Measurements from ENCODE around the gene WASF3.
A peak's percentile ranks its signal among the peaks of the same experiment; 100 is the strongest.

The WASF3 gene

DNA sequence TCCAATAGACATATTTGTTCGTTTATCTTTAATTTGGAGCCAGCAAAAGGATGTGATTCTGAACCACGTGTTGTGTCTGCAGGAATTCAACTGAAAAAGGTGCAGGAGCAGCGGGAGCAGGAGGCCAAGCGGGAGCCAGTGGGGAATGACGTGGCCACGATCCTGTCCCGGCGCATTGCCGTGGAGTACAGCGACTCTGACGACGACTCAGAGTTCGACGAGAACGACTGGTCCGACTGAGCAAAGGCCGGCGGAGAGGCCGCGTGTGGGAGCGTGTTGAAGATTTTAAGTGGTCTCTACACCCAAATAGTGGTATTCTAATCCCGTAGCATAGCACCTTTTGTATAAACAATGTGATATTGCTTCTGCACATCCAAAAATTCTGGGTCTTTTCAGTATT is 128.1 kb downstream of the WASF3 start:
- DNase-seq (ENCODE audit: low read depth in 1 of 2, low spot score in 1 of 2) = no peak
- no peak for TF ChIP-seq JUND (IDR thresholded peaks at IDR 0.05; ENCODE audit: low read depth)
- in situ Hi-C loops (cut with HindIII; ENCODE audit: low pct_unique_long_range_greater_than_20kb, low sequenced_read_pairs) = no loop called here

DNA sequence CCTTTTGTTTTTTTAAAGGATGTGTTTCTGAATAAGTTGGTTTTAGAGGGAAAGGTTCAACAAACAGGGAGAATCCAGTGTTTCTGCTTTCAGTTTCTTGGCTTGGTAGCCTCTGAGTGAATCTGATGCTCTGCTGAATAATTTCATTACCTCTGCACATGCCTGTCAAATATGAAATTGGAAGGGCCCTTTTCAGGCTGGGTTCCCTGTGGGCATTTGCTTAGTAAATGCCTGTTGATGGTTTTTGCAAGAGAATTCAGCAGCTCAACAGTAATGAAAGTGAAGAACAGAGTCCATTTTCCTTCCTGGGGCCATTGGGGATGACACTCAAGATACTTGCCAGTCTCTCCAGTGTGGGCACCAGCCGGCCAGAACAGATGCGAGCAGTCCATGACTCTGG is 128.8 kb downstream of the WASF3 start:
- no peak for DNase-seq (ENCODE audit: low read depth in 1 of 2, low spot score in 1 of 2)
- no peak for TF ChIP-seq JUND (IDR thresholded peaks at IDR 0.05; ENCODE audit: low read depth)
- in situ Hi-C loops (cut with HindIII; ENCODE audit: low pct_unique_long_range_greater_than_20kb, low sequenced_read_pairs) = no loop called here

DNA sequence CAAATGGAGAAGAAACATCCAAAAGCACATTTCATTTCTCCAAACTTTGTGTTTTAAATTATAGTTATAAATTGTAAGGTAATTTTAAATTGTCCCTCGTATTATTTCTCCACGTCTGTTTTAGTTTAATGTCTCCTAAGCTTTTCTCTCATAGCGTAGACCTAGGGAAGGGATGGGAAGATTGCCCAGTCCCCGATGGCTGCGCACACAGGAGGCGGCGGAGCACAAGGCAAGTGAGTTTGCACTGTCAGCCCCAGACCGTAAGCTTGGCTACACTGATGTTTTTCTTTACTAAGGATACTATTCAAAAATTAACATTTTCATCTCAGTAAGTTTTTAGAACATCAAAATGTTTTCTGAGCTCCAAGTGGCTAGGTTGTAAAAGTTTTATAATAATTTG is 130.8 kb downstream of the WASF3 start:
- DNase-seq (ENCODE audit: low read depth in 1 of 2, low spot score in 1 of 2) = no peak
- in situ Hi-C loops (cut with HindIII; ENCODE audit: low pct_unique_long_range_greater_than_20kb, low sequenced_read_pairs) = no loop called here
- TF ChIP-seq JUND (IDR thresholded peaks at IDR 0.05; ENCODE audit: low read depth) = no peak

GRCh38 chr13:26688980-26689379 is 131.5 kb downstream of the WASF3 start:
- no peak for TF ChIP-seq JUND (IDR thresholded peaks at IDR 0.05; ENCODE audit: low read depth)
- no peak for DNase-seq (ENCODE audit: low read depth in 1 of 2, low spot score in 1 of 2)
- in situ Hi-C loops (cut with HindIII; ENCODE audit: low pct_unique_long_range_greater_than_20kb, low sequenced_read_pairs) = no loop called here

GRCh38 chr13:26693749-26694463 is 136.4 kb downstream of the WASF3 start:
- no peak for DNase-seq (ENCODE audit: low read depth in 1 of 2, low spot score in 1 of 2)
- in situ Hi-C loops (cut with HindIII; ENCODE audit: low pct_unique_long_range_greater_than_20kb, low sequenced_read_pairs) = no loop called here
- TF ChIP-seq JUND (IDR thresholded peaks at IDR 0.05; ENCODE audit: low read depth) = no peak

DNA sequence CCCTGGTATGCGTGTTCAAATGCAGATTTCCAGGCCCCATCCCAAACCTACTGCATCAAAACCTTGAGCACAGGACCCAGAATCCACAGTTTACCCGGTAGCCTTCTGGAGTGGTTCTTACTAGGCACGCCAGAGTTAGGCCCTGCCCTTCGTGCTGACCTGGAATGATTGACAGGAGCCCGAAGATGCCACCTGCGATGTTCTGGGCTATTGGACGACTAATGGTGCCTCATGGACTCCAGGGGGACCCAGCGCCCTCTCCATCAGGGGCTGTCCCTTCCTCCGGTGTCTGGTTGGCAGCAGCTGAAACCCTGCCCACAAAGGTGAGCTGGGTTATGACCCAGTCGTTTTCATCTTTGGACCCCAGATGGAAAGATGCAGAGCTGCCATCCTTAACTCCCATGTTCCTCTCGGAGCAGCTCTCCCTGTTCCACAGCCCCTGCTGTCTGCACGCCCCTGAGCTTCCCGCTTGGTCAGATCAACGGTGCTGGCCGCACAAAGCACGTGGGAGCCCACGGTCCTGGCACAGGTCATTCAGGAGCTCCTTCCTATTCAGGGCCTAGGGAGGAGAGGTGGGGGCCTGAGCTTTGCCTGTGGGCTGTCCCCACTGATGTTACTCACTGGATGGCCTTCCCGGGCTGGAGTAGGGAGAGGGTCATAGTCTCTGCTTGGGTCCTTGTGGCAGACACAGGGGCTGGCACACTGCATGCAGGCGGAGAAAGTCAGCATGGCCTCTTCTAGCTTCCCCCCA is 137.3 kb downstream of the WASF3 start:
- in situ Hi-C loops (cut with HindIII; ENCODE audit: low pct_unique_long_range_greater_than_20kb, low sequenced_read_pairs) = no loop called here
- TF ChIP-seq JUND (IDR thresholded peaks at IDR 0.05; ENCODE audit: low read depth) = no peak
- DNase-seq (ENCODE audit: low read depth in 1 of 2, low spot score in 1 of 2) = no peak

DNA sequence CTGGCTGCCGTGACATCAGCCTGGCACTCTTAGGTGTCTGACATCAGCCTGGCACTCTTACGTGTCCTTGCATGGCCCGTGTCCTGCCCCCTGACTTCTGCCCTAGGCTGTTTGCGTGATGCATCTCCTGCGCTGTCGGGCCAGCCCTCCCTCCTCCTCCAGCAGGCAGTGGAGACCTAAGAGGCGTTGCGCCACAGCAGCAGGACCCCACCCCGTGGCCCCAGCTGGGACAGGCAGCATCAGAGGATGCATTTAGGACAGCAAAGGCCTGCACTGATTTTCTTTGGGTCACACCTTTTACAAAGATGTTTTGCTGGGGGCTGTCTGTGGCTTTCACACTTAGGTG is 137.8 kb downstream of the WASF3 start:
- in situ Hi-C loops (cut with HindIII; ENCODE audit: low pct_unique_long_range_greater_than_20kb, low sequenced_read_pairs) = no loop called here
- no peak for TF ChIP-seq JUND (IDR thresholded peaks at IDR 0.05; ENCODE audit: low read depth)
- no peak for DNase-seq (ENCODE audit: low read depth in 1 of 2, low spot score in 1 of 2)

DNA sequence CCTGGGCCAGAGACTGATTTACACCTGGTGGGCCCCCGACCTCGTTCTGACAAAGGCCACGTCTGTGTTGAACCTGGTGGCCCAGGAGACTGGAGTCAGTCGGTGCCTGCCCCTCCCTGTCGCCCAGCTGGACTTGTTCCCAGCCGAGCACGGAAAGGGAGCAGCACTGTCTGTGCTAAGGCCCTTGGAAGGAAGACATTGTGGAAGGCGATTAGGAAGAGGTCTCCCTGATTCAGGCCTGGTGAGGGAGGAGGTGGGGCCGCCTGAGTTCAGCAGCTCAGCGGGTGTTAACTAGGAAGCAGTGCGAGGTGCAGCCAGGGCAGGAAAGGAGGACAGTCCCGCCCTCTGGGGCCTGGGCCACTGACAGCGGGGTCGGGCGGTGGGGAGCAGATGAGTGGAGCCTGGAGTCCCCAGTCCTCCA is 138.4 kb downstream of the WASF3 start:
- in situ Hi-C loops (cut with HindIII; ENCODE audit: low pct_unique_long_range_greater_than_20kb, low sequenced_read_pairs) = no loop called here

DNA sequence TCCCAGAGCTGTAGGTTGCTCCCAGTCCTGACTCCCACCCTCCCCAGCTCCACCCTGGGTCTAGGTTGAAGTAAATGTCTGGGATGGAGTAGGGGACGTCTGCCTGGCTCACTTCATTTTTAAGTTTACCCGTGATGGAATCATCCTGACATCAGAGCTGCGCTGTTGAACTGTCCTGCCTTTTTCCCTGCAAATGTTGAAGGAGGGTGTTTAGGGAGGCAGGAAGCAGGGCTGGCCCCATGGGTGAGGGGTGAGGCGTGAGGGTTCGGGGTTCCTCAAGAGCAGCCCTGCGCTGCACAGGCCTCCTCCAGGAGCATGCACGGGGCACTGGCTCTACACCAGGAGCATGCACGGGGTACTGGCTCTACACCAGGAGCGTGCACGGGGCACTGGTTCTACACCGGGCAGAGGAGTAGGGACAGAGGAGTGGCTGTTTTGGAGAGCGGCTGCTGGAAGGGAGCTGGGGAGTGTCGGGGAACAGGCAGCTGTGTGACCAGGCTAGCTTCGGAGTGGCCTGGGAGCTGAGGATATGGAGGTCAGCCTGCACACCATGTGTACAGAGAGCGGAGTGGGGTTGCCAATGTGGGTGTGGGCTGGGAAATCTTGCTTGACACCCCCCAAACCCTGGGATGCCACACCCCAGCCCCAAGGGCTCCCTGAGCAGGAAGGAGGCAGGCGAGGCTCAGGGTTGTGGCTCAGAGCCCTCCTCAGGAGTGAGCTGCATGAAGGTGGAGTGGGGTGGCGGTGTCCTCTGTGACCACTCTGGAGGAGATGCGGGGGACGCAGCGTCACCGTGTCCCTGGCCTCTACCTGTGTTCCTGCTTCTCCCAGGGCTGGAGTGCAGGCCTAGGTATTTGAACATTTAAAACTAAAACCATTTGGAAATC is 139.8 kb downstream of the WASF3 start:
- in situ Hi-C loops (cut with HindIII; ENCODE audit: low pct_unique_long_range_greater_than_20kb, low sequenced_read_pairs) = no loop called here
- no peak for TF ChIP-seq JUND (IDR thresholded peaks at IDR 0.05; ENCODE audit: low read depth)
- DNase-seq (ENCODE audit: low read depth in 1 of 2, low spot score in 1 of 2) = no peak

More for the DNA sequence above, 138.4 kb downstream of the WASF3 start:
- no peak for DNase-seq (ENCODE audit: low read depth in 1 of 2, low spot score in 1 of 2)
- TF ChIP-seq JUND (IDR thresholded peaks at IDR 0.05; ENCODE audit: low read depth) = no peak

DNA sequence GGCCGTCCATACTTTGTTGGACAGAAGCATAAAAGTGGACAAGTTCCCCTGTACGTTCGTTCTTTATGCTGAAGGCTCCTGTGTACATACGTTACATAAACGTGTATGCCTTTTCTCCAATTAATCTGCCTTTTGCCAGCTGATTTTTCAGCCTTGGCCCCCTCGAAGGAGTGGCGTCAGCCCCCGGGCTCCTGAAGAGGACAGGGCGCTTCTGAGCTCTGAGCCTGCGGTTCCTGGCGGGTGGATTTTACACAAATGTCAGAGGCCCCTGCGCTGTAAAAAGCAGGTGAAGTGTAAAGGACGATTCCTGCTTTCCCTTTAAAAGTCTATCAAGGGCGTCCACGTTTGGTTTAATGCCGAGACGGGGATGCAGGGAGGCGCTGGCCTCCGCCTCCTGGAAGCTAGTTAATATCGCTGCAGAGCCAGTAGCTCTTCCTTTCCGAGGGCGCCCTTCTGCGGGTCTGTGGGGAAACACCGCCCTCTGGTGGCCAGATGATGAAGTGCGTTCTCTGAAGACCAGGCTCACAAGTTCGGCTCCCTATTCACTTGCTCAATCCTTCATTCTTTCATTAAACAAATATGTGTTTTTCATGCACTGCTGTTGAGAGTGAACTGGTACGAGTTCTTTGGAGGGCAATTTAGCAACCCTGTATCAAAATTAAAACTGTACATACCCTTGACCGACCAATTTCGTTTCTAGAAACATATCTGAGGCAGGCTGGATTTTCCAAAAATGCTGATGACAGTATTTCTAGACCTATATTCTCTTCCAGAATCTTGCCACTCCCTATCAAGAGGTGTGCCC is 141.1 kb downstream of the WASF3 start:
- DNase-seq (ENCODE audit: low read depth in 1 of 2, low spot score in 1 of 2) = peak; percentile 58 to 78
- in situ Hi-C loops (cut with HindIII; ENCODE audit: low pct_unique_long_range_greater_than_20kb, low sequenced_read_pairs) = no loop called here
- TF ChIP-seq JUND (IDR thresholded peaks at IDR 0.05; ENCODE audit: low read depth) = no peak

- in situ Hi-C loops (cut with HindIII; ENCODE audit: low pct_unique_long_range_greater_than_20kb, low sequenced_read_pairs) = no loop called here
- no peak for TF ChIP-seq JUND (IDR thresholded peaks at IDR 0.05; ENCODE audit: low read depth)
- no peak for DNase-seq (ENCODE audit: low read depth in 1 of 2, low spot score in 1 of 2)
Measured at GRCh38 chr13:26699197-26699490, 141.7 kb downstream of the WASF3 start.

- no peak for TF ChIP-seq JUND (IDR thresholded peaks at IDR 0.05; ENCODE audit: low read depth)
- in situ Hi-C loops (cut with HindIII; ENCODE audit: low pct_unique_long_range_greater_than_20kb, low sequenced_read_pairs) = no loop called here
- DNase-seq (ENCODE audit: low read depth in 1 of 2, low spot score in 1 of 2) = no peak
Measured at GRCh38 chr13:26705536-26705935, 148.1 kb downstream of the WASF3 start.

All from T47D (cell line).